Motor neuron (in vitro differentiated cells): ENCODE data around the gene KLF18. TPM values are rescaled to one million over a fixed set of nuclear protein-coding genes. Genes with fewer than 3 reads are reported as not detected.

Experiments used
- ATAC-seq, 8 experiments: fragments of 200-7000 bp; cut with Tn5 transposase; replicated peaks in 6 of 8; 2 replicates each; pipeline ENCODE4 v1.8.0; 2021; ENCODE audit warnings: mild to moderate bottlenecking in 8 of 8, moderate library complexity in 8 of 8
- H3K27ac ChIP-seq, 2 donors: fragments of 250-450 bp; sonication (Bioruptor Pico); 2 replicates each; pipeline ENCODE4 v1.9.0; 2021; ENCODE audit warnings: antibody characterized with exemption in 2 of 2, mild to moderate bottlenecking in 2 of 2, moderate library complexity in 1 of 2
- H3K4me1 ChIP-seq, 2 donors: fragments of 250-450 bp; sonication (Bioruptor Pico); replicated peaks in 1 of 2; 2 replicates each; pipeline ENCODE4 v1.6.1; 2021; ENCODE audit warnings: antibody characterized with exemption in 2 of 2, mild to moderate bottlenecking in 2 of 2, moderate library complexity in 1 of 2
- H3K4me3 ChIP-seq, 5 donors: fragments of 250-450 bp; sonication (Bioruptor Pico); 2 replicates each; pipeline ENCODE4 v1.9.0; 2021; ENCODE audit warnings: antibody characterized with exemption in 5 of 5, mild to moderate bottlenecking in 5 of 5, moderate library complexity in 4 of 5
- WGBS, 10 experiments: fragments of 450-650 bp; shearing (Covaris generic); methylation state at CpG; one replicate each; pipeline ENCODE4 v1.0.0; 2022; 5-methylcytosine and 5-hydroxymethylcytosine counted together
- in situ Hi-C, 9 experiments: fragments of 400-800 bp; cut with MboI; loops; one replicate each; pipeline ENCODE4 v1.15.0; 2021; ENCODE audit warnings: low sequenced_read_pairs in 9 of 9, low pct_unique_long_range_greater_than_20kb in 2 of 9; ENCODE audit not compliant: unreplicated experiment in 9 of 9
- total RNA-seq, 8 experiments: library from RNA; unstranded; fragments of 300-600 nt; gene quantifications; 2 replicates each; pipeline versions ENCODE4 v1.2.3 to v1.2.4, GENCODE V29; 2022

The KLF18 gene
- total RNA-seq, 8 experiments from 2014 or later = 0.13 to 0.19 TPM; not detected in 6

GRCh38 chr1:44089371-44090048 lies 51.9 kb downstream of the KLF18 start:
- H3K4me1 ChIP-seq = peaks cover 5% of the 10 kb centered on the region in 2 donors
- in situ Hi-C loops = no loop called here
- no peak overlapping the region for H3K27ac ChIP-seq
- H3K4me3 ChIP-seq = no peak overlapping the region
- peak in 7 of 8 experiments; percentile 56 to 95 (median 70) for ATAC-seq
- 45 to 74% (median 60%) methylated on average over 3 to 13 of the region's 13 CpGs; no CpG with 5 or more reads in 1 of the 10 experiments for WGBS, 10 experiments

Other genes starting within 250 kb of the KLF18 start
- gene ARTN, start 207.8 kb downstream of the KLF18 start, total RNA-seq = 1 to 10 TPM in 4 of 8 experiments, under 1 TPM in 4; 0.21 to 3.5 (median 1.3) TPM
- 10 to 100 TPM; 21.1 to 30.4 (median 26.7) TPM for gene IPO13, start 194.7 kb downstream of the KLF18 start, total RNA-seq
- gene DPH2, start 171.6 kb downstream of the KLF18 start, total RNA-seq = 10 to 100 TPM; 18.8 to 45.2 (median 36.7) TPM
- gene ATP6V0B, start 166.7 kb downstream of the KLF18 start, total RNA-seq = 100 to 1,000 TPM; 106 to 333 (median 237) TPM
- 10 to 100 TPM; 36.6 to 83.3 (median 54.3) TPM for gene B4GALT2, start 162.4 kb downstream of the KLF18 start, total RNA-seq
- 10 to 100 TPM in 2 of 8 experiments, 1 to 10 TPM in 6; 2.9 to 13.3 (median 6.3) TPM for gene CCDC24, start 150.0 kb downstream of the KLF18 start, total RNA-seq
- 10 to 100 TPM in 4 of 8 experiments, 1 to 10 TPM in 4; 5.2 to 31.6 (median 14.1) TPM for gene SLC6A9, start 110.2 kb downstream of the KLF18 start, total RNA-seq
- gene KLF17, start 22.8 kb downstream of the KLF18 start, total RNA-seq = under 1 TPM in 5 of 8 experiments, not detected in 3; 0.09 to 0.62 (median 0.17) TPM
- 10 to 100 TPM; 13.3 to 58.8 (median 45.4) TPM for gene DMAP1, start 71.8 kb upstream of the KLF18 start, total RNA-seq
- 100 to 1,000 TPM in 1 of 8 experiments, 10 to 100 TPM in 7; 58.1 to 101 (median 78.5) TPM for gene ERI3, start 213.6 kb upstream of the KLF18 start, total RNA-seq